HG03280 (cell line): ENCODE results near the gene CBLIF.
"Not testable (repeated sequence)": the region's sequence is repeated elsewhere in the genome, so short reads cannot be mapped to it uniquely, and the experiment has no call there.

Experiments
- ATAC-seq: cut with Tn5 transposase; IDR thresholded peaks from one replicate; pipeline ENCODE4 v1.9.1; 2021; ENCODE audit warnings: mild to moderate bottlenecking, moderate library complexity; ENCODE audit not compliant: unreplicated experiment

The CBLIF gene

GRCh38 chr11:59801160-59801706 is 44.1 kb downstream of the CBLIF start:
- ATAC-seq = no peak

GRCh38 chr11:59800390-59801025 is 44.8 kb downstream of the CBLIF start:
- no peak for ATAC-seq

GRCh38 chr11:59794417-59794816 is 50.9 kb downstream of the CBLIF start:
- no peak for ATAC-seq

GRCh38 chr11:59792507-59792906 is 52.8 kb downstream of the CBLIF start:
- no peak for ATAC-seq

- no peak for ATAC-seq
These were observed 53.7 kb downstream of the CBLIF start for GRCh38 chr11:59791639-59792038.

GRCh38 chr11:59787816-59788215 is 57.5 kb downstream of the CBLIF start:
- ATAC-seq = no peak

GRCh38 chr11:59787255-59787588 is 58.1 kb downstream of the CBLIF start:
- ATAC-seq = no peak

GRCh38 chr11:59785818-59786217 is 59.5 kb downstream of the CBLIF start:
- ATAC-seq = no peak

- ATAC-seq = not testable (repeated sequence)
These were observed 60.9 kb downstream of the CBLIF start for GRCh38 chr11:59784441-59784840.

- ATAC-seq = no peak
These were observed 61.6 kb downstream of the CBLIF start for GRCh38 chr11:59783632-59784090.

- no peak for ATAC-seq
These were observed 63.2 kb downstream of the CBLIF start for GRCh38 chr11:59782080-59782479.

GRCh38 chr11:59779487-59779886 is 65.8 kb downstream of the CBLIF start:
- ATAC-seq = no peak
